ENCODE measurements around the gene CACNA1B. TPM values are rescaled to one million over a fixed set of nuclear protein-coding genes. Genes with fewer than 3 reads are reported as not detected.
"Not testable (repeated sequence)": the region's sequence is repeated elsewhere in the genome, so short reads cannot be mapped to it uniquely, and the experiment has no call there.

Gene CACNA1B
- total RNA-seq, 1 donor from 2014 or later, result under 0.01 TPM

DNA sequence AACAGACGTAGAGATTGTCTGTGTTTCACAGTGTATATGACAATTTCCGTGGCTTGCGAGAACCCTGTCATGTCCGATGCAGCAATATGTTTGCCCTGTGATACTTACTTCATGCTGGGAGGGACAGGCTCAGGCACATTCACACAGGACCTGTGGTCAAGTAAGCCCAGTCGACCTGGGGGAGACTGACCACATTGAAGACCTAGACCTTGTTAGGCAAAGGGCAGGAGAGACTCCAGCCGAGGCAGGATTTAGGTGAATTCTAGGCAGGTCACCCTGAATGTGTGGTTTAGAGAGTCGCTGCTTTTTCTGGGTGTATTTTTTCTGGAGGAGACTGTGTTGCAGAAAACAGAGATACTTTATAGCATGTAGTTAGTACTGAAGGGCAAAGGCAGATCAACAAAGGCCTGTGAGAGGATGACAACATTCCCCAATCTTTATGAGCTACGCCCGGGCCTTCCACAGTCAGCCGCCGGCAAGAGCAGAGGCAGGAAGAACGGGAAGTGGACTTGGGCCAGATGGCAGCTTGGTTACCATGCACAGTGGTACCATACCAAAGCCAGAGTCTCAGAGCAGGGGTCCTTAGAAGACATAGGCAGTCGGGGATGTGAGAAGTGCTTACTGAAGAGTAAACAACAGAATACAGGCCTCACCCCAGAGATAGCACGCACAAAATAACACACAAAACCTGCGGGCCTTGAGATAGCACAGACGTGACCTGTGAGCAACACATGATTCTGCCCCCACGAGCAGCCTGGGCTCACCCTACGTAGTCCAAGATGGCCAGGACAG is 220.7 kb downstream of the CACNA1B start:
- peak; percentile 15 for DNase-seq (ENCODE audit: low spot score)

- no peak for DNase-seq (ENCODE audit: low spot score)
These were observed 221.6 kb downstream of the CACNA1B start for GRCh38 chr9:138098908-138099791.

- DNase-seq (ENCODE audit: low spot score), result no peak
These were observed 222.4 kb downstream of the CACNA1B start for GRCh38 chr9:138099803-138100598.

DNA sequence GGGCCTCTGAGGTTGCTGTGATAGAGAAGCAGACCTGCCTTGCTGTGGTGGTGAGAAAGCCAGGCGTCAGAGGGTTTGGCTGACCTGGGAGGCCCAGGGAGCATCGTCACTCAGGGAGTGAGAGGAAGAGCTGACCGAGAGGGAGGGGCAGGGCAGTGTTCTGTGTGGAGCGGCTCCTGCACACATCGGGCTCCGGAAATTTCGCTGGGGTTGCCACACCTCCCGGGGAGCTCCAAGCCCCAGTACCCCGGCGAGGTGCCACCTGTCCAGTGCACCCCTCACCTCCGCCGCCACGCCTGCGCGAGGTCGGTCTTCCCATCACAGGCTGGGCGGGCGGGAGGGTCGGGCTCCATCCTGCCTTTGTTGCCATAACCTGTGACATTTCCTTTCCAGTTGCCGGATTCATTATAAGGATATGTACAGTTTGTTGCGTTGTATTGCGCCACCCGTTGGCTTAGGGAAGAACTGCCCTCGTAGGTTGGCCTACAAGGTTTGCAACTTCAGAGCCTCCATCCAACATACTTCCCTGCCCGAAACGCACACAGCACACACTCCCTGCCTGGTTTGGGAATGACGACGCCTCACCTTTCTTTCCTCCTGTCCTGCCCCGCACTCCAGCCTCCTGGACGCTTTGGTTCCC is 223.2 kb downstream of the CACNA1B start:
- DNase-seq (ENCODE audit: low spot score), result no peak

GRCh38 chr9:138101444-138102234 is 224.1 kb downstream of the CACNA1B start:
- no peak for DNase-seq (ENCODE audit: low spot score)

GRCh38 chr9:138102246-138103051 is 224.9 kb downstream of the CACNA1B start:
- no peak for DNase-seq (ENCODE audit: low spot score)

- DNase-seq (ENCODE audit: low spot score), result no peak
These were observed 225.7 kb downstream of the CACNA1B start for GRCh38 chr9:138103111-138103848.

DNA sequence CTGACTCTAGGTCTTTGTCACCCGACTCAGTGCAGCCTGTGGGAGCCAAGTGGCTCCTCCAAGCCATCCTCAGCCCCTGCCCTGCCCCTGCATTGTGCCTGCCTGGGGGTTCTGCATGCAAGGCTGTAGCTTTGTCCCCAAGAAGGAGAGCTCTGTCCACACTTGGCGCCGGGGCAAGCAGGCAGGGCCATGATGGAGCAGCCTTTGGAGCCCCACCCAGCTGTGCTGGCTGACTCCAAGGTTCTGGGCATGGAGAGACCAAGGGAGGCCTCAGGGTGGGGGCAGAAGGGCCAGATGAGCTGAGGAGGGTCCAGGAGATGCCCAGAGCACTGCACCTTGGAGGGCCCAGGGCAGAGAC is 226.2 kb downstream of the CACNA1B start:
- no peak for DNase-seq (ENCODE audit: low spot score)

- no peak for DNase-seq (ENCODE audit: low spot score)
These were observed 226.9 kb downstream of the CACNA1B start for GRCh38 chr9:138104251-138105122.

DNA sequence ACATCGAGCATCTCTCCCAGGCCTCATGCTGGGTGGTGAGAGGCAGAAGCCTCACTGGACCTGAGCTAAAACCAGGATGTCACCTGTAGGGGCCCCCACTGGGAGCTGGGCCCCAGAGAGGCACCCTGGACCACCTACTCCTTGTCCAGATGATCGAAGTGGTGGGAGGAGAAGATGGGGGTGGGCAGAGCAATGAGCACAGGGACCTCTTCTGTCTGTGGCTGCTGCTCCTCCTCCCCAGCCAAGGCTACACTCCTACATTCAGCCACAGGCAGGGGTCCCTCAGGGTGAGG is 227.5 kb downstream of the CACNA1B start:
- no peak for DNase-seq (ENCODE audit: low spot score)

- no peak for DNase-seq (ENCODE audit: low spot score)
These were observed 228.3 kb downstream of the CACNA1B start for GRCh38 chr9:138105561-138106505.

GRCh38 chr9:138107039-138107438 is 229.5 kb downstream of the CACNA1B start:
- not testable (repeated sequence) for DNase-seq (ENCODE audit: low spot score)

DNA sequence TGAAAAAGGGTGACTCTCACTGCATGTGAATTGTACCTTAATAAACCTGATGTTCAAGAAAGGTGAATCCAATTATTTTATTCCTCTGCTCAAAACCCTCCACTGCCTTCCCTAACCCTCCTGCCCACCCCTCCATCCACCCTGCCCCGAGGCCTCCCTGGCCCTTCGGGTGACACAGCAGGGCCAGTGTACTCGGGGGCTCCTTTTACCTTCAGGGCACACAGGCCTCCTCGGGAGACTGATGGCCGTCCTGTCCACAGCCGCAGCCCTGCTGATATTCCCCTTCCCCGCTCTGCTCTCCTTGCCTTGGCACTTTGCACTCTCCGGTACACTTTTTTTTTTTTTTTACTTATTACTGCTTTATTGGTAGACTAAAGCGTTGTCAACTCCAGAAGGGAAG is 234.0 kb downstream of the CACNA1B start:
- no peak for DNase-seq (ENCODE audit: low spot score)

- DNase-seq (ENCODE audit: low spot score), result no peak
These were observed 234.6 kb downstream of the CACNA1B start for GRCh38 chr9:138112090-138112748.

DNA sequence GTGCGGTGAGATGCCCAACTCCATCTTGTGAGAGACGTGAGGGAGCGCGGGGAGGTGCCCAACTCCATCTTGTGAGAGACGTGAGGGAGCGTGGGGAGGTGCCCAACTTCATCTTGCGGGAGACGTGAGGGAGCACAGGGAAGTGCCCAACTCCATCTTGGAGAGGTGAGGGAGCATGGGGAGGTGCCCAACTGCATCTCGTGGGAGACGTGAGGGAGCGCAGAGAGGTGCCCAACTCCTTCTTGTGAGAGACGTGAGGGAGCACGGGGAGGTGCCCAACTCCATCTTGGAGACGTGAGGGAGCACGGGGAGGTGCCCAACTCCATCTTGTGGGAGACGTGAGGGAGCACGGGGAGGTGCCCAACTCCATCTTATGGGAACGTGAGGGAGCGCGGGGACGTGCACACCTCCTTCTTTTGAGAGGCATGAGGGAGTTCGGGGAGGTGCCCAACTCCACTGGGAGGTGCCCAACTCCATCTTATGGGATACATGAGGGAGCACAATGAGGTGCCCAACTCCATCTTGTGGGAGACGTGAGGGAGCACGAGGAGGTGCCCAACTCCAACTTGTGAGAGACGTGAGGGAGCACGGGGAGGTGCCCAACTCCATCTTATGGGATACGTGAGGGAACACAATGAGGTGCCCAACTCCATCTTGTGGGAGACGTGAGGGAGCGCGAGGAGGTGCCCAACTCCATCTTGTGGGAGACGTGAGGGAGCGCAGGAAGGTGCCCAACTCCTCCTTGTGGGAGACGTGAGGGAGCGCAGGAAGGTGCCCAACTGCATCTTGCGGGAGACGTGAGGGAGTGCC is 235.4 kb downstream of the CACNA1B start:
- DNase-seq (ENCODE audit: low spot score), result no peak

All from umbilical cord (tissue), 2 donors.